ENCODE data around the gene SKAP2. TPM values are rescaled to one million over a fixed set of nuclear protein-coding genes. Genes with fewer than 3 reads are reported as not detected.
A peak's percentile ranks its signal among the peaks of the same experiment; 100 is the strongest.

SKAP2 gene
- total and polyA plus RNA-seq, 10 of the 15 experiments (the other 5 are each of a cell fraction or from before 2014, with no cell fraction given): 10.9 to 40.6 (median 23.5) TPM

DNA sequence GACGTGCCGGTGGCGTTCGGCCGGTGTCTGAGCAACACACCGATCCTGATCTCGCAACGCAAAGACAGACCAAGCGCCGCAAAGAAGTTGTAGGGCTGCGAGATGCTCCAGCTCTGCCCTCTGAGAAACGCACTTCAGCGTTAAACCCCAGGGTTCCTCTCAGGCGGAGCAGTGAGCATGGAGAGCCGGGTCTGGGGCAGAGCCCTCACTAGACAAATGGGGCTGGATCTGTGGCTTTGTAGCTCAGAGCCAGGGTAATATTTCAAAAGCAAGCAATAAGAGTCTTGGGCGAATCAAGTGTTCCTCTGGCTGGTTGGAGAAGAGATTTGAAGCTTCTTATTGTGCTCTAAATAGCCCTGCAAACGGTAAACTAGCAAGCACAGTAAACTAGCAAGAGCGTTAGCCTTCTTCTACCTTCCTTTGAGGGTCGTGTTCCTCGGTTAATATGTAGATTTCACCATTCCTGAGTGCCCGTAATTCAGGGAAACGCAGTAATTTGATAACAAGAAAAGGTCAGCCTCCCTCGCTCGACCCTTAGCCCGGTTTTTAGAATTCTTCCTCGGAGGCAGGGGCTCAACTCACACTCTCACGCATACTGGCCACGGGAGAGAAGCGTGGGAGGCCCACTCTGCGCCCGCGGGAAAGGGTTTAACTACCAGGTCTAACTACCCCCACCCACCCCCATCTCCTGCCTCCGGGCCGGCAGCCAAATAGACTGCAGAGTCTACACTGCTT is 6.7 kb downstream of the SKAP2 start:
- FAIRE-seq (peak; percentile 47), DNase-seq (ENCODE audit: low read depth, low spot score) (no peak), ATAC-seq (peak; percentile 78)
- ChIA-PET POLR2A (interaction anchor here (0.6 to 1.3 kb wide), 2 partner anchors 9 to 143 kb away, joined by 3 read pairs; no protein-coding TSS in a partner anchor), RAD21 (ENCODE audit: unreplicated experiment) (interaction anchor here (0.6 to 2.2 kb wide), 3 partner anchors 169 to 304 kb away, joined by 3 to 11 read pairs (median 3); no protein-coding TSS in a partner anchor), SMC1A (ENCODE audit: uncharacterized antibody, unreplicated experiment) (interaction anchor here (0.9 to 3.5 kb wide), 6 partner anchors 9 to 293 kb away, joined by 3 to 10 read pairs (median 6); no protein-coding TSS in a partner anchor), CTCF (interaction anchor here (0.8 to 9.0 kb wide), 7 partner anchors 8 to 304 kb away, joined by 3 to 49 read pairs (median 5); partner anchors contain the start of gene HOXA3)
- no peak overlapping the region for H3K27ac ChIP-seq (ENCODE audit: control insufficient read depth, insufficient read depth)
- H4K20me1 ChIP-seq (ENCODE audit: control insufficient read depth, insufficient read depth): no peaks in the 10 kb centered on the region
- intact Hi-C loops (cut with micrococcal nuclease; ENCODE audit: unreplicated experiment): loop anchor here (2.0 to 5.0 kb wide), 2 partner anchors 239 to 305 kb away; no protein-coding TSS in a partner anchor
- in situ Hi-C loops (cut with MboI): no loop called here
- no TSS peak for BruUV-seq (replicated peaks)
- TF ChIP-seq MEF2A (IDR thresholded peaks at IDR 0.05; ENCODE audit: insufficient read depth, low read depth, low read length): no peak
- TF ChIP-seq, protein P1, sequence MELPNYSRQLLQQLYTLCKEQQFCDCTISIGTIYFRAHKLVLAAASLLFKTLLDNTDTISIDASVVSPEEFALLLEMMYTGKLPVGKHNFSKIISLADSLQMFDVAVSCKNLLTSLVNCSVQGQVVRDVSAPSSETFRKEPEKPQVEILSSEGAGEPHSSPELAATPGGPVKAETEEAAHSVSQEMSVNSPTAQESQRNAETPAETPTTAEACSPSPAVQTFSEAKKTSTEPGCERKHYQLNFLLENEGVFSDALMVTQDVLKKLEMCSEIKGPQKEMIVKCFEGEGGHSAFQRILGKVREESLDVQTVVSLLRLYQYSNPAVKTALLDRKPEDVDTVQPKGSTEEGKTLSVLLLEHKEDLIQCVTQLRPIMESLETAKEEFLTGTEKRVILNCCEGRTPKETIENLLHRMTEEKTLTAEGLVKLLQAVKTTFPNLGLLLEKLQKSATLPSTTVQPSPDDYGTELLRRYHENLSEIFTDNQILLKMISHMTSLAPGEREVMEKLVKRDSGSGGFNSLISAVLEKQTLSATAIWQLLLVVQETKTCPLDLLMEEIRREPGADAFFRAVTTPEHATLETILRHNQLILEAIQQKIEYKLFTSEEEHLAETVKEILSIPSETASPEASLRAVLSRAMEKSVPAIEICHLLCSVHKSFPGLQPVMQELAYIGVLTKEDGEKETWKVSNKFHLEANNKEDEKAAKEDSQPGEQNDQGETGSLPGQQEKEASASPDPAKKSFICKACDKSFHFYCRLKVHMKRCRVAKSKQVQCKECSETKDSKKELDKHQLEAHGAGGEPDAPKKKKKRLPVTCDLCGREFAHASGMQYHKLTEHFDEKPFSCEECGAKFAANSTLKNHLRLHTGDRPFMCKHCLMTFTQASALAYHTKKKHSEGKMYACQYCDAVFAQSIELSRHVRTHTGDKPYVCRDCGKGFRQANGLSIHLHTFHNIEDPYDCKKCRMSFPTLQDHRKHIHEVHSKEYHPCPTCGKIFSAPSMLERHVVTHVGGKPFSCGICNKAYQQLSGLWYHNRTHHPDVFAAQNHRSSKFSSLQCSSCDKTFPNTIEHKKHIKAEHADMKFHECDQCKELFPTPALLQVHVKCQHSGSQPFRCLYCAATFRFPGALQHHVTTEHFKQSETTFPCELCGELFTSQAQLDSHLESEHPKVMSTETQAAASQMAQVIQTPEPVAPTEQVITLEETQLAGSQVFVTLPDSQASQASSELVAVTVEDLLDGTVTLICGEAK (IDR thresholded peaks at IDR 0.05; ENCODE audit: borderline replicate concordance): 0 out of 2 replicates have a peak, but pooled peaks have one; percentile 1
- peaks cover 3% of the 10 kb centered on the region for H3K79me2 ChIP-seq (ENCODE audit: control insufficient read depth, insufficient read depth, low read length)
- no peaks in the 10 kb centered on the region; a peak in 1 of 4 replicates for H3K36me3 ChIP-seq (ENCODE audit: control insufficient read depth in 2 of 2, insufficient read depth in 2 of 2, low read length in 1 of 2)
- H3K4me2 ChIP-seq (ENCODE audit: control insufficient read depth, insufficient read depth): peak overlapping the region; percentile 77
- no peaks in the 10 kb centered on the region for H3K9me3 ChIP-seq (replicated peaks; ENCODE audit: control insufficient read depth, insufficient read depth, low read length)
- peak overlapping the region; percentile 61 for H2AFZ ChIP-seq (ENCODE audit: control insufficient read depth, low read depth, low read length)
- 0 out of 2 replicates have a peak overlapping the region, but pooled peaks have one; percentile 24 for H3K9ac ChIP-seq (ENCODE audit: control insufficient read depth, insufficient read depth, low read length)
- WGBS (ENCODE audit: insufficient coverage, insufficient replicate concordance, low lambda C conversion rate, missing lambda C conversion rate): 40% methylated on average over 34 of the region's 34 CpGs
- H3K4me3 ChIP-seq: peak overlapping the region; percentile 61
- H3K4me1 ChIP-seq (ENCODE audit: control insufficient read depth, insufficient read depth, low read length): 0 out of 2 replicates have a peak, but pooled peaks cover 5% of the 10 kb centered on the region
- no peaks in the 10 kb centered on the region for H3K27me3 ChIP-seq (replicated peaks in 1 of 2; ENCODE audit: control insufficient read depth in 2 of 2, insufficient read depth in 2 of 2, low read length in 1 of 2)

Data from GM12878 (cell line).